ENCODE data around the gene RTTN. TPM values are rescaled to one million over a fixed set of nuclear protein-coding genes. Genes with fewer than 3 reads are reported as not detected.

Gene RTTN
- total RNA-seq, 6 experiments from 2014 or later, result 7.7 to 15.9 (median 11.7) TPM

DNA sequence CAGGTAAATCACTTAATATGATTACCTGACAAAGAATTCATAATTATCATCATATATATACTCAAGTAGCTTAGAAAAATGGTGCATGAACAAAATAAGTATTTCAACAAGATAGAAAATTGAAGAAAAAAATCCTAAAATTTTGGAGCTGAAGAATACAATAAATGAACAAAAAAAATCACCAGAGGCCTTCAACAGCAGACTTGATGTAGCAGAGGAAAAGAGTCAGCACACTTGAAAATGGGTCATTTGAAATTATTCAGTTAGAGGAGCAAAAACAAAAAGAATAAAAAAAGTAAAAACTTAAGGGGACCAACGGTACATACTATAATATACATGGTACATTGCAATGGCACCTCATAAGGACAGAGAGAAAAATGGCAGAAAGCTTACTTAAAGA is 217.6 kb downstream of the RTTN start:
- Mint-ChIP-seq H3K27me3 (ENCODE audit: insufficient read depth) (no peaks in the 10 kb centered on the region; the same call in 1 of the 2 replicates), H3K4me1 (ENCODE audit: low read depth) (peaks cover 5% of the 10 kb centered on the region), H3K27ac (no peak overlapping the region), H3K4me3 (no peak overlapping the region), H3K9me3 (no peaks in the 10 kb centered on the region), H3K36me3 (ENCODE audit: low read depth) (peaks cover 43% of the 10 kb centered on the region)
- DNase-seq, result no peak
- TF ChIP-seq, protein P1, sequence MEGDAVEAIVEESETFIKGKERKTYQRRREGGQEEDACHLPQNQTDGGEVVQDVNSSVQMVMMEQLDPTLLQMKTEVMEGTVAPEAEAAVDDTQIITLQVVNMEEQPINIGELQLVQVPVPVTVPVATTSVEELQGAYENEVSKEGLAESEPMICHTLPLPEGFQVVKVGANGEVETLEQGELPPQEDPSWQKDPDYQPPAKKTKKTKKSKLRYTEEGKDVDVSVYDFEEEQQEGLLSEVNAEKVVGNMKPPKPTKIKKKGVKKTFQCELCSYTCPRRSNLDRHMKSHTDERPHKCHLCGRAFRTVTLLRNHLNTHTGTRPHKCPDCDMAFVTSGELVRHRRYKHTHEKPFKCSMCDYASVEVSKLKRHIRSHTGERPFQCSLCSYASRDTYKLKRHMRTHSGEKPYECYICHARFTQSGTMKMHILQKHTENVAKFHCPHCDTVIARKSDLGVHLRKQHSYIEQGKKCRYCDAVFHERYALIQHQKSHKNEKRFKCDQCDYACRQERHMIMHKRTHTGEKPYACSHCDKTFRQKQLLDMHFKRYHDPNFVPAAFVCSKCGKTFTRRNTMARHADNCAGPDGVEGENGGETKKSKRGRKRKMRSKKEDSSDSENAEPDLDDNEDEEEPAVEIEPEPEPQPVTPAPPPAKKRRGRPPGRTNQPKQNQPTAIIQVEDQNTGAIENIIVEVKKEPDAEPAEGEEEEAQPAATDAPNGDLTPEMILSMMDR (IDR thresholded peaks at IDR 0.05), result no peak

DNA sequence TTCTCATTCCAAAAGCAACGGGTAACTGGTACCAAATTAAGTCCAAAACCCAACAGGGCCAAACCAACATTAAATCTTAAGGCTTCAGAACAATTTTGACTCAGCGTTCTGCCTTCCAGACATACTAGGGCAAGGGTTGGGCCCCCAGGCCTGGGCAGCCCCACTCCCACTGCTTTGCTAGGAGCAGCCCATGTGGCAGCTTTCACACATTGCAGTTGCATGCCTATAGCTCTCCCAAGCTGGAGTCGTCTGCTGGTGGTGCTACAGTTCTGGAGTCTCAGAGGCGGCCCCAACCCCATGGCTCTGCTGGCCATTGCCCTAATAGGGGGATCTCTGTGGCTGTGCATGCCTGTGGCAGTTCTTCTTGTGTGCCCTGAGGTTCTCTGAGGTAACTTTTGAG is 220.2 kb downstream of the RTTN start:
- Mint-ChIP-seq H3K4me3 (no peak overlapping the region), H3K4me1 (ENCODE audit: low read depth) (no peaks in the 10 kb centered on the region), H3K9me3 (no peaks in the 10 kb centered on the region), H3K27me3 (ENCODE audit: insufficient read depth) (no peaks in the 10 kb centered on the region), H3K36me3 (ENCODE audit: low read depth) (peaks cover 24% of the 10 kb centered on the region), H3K27ac (no peak overlapping the region)
- DNase-seq, result no peak
- TF ChIP-seq, protein P1 (IDR thresholded peaks at IDR 0.05), result no peak

DNA sequence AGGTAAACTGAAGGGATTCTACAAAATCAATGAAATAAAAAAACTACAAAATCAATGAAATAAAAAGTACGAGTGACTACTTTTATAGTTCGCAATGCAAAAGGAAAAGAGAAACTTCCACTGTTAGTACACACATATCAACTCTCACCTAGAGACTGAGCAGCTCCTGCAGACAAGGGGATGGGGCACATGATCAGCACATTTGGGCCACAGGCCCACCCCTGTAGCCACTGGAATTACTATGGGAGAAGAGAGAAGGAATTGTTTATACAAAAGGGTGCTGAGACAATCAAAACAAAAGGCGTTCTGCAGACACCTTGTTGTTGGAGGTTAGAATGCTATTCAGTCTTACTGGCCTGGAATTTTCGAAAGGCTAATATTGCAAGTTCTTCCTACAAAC is 223.1 kb downstream of the RTTN start:
- DNase-seq, result no peak
- TF ChIP-seq, protein P1 (IDR thresholded peaks at IDR 0.05), result no peak
- H3K4me3 Mint-ChIP-seq, result no peak overlapping the region
- no peaks in the 10 kb centered on the region for H3K27me3 Mint-ChIP-seq (ENCODE audit: insufficient read depth)
- no peak overlapping the region for H3K27ac Mint-ChIP-seq
- peaks cover under 1% of the 10 kb centered on the region for H3K9me3 Mint-ChIP-seq
- no peaks in the 10 kb centered on the region for H3K4me1 Mint-ChIP-seq (ENCODE audit: low read depth)
- peaks cover 22% of the 10 kb centered on the region for H3K36me3 Mint-ChIP-seq (ENCODE audit: low read depth)

DNA sequence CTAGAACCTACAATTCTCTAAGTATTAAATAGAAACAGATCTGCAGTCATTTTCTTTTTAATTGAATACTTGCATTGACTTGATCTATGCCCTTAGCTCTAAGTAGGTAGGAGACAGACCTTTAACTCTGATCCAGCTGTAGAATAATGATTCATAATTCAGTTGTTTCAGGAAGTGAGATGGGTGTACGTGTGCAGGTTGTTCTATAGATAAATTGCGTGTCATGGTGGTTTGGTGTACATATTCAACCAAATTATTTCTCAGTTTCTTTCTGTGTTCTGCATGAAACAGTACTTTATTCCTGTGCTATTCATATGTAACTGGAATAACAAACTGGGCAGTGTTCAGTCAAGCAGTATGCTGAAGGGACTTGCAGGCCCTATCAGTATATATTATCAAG is 223.5 kb downstream of the RTTN start:
- H3K27me3 Mint-ChIP-seq (ENCODE audit: insufficient read depth), result no peaks in the 10 kb centered on the region
- no peak overlapping the region for H3K4me3 Mint-ChIP-seq
- TF ChIP-seq, protein P1 (IDR thresholded peaks at IDR 0.05), result no peak
- H3K27ac Mint-ChIP-seq, result no peak overlapping the region
- H3K4me1 Mint-ChIP-seq (ENCODE audit: low read depth), result no peaks in the 10 kb centered on the region
- DNase-seq, result no peak
- peaks cover 23% of the 10 kb centered on the region for H3K36me3 Mint-ChIP-seq (ENCODE audit: low read depth)
- H3K9me3 Mint-ChIP-seq, result peaks cover 6% of the 10 kb centered on the region

DNA sequence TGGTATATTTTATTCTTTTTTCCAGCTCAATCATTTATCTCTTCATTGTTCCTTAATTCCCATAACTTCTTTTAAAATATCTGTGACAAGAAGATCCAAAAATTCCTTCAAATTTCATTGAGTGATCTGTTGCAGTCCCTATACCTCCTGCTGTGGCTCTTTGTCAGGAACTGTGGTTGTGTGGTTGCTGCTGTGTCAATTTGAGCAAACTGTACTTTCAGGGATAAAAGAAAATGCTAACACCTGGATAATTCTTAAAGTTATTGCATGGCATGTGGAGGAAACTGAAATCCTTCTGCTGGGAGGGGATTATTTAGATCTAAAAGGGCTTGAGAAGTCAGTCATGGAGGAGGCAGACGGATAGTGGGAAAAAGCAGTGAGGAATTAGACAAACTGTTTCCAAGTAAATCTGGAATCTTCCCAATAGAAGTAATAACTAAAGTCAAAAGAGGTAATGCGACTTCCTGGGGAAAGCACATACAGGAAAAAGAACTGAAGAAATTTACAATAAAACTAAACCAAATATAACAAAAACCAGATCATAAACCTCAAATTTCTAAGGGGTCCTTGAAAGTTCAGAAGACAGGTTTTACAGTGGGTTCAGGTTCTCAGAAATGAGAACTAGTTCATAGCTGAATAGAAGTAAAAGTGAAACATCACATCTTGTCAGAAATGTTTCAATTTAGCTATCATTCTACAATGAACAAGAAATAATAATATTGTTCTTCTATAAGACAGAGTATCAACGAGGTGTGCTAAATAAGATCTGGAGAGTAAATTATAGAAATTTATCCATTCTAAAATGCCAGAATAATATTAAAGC is 224.3 kb downstream of the RTTN start:
- DNase-seq, result no peak
- H3K4me1 Mint-ChIP-seq (ENCODE audit: low read depth), result no peaks in the 10 kb centered on the region

More for the DNA sequence above, 224.3 kb downstream of the RTTN start:
- H3K4me3 Mint-ChIP-seq, result no peak overlapping the region
- H3K36me3 Mint-ChIP-seq (ENCODE audit: low read depth), result peaks cover 31% of the 10 kb centered on the region
- peaks cover 13% of the 10 kb centered on the region for H3K9me3 Mint-ChIP-seq
- no peaks in the 10 kb centered on the region for H3K27me3 Mint-ChIP-seq (ENCODE audit: insufficient read depth)
- no peak overlapping the region for H3K27ac Mint-ChIP-seq
- TF ChIP-seq, protein P1 (IDR thresholded peaks at IDR 0.05), result no peak

All from HFFc6 (cell line).